HG03097 (cell line): ENCODE results near the gene CD72.
"Not testable (repeated sequence)": the region's sequence is repeated elsewhere in the genome, so short reads cannot be mapped to it uniquely, and the experiment has no call there.

Experiments used
- ATAC-seq: cut with Tn5 transposase; IDR thresholded peaks from one replicate; pipeline ENCODE4 v1.9.1; 2021; ENCODE audit not compliant: unreplicated experiment, low FRiP score

The CD72 gene

GRCh38 chr9:35618854-35619799, 914 bp upstream of the CD72 start:
- peak; percentile 56 for ATAC-seq

DNA sequence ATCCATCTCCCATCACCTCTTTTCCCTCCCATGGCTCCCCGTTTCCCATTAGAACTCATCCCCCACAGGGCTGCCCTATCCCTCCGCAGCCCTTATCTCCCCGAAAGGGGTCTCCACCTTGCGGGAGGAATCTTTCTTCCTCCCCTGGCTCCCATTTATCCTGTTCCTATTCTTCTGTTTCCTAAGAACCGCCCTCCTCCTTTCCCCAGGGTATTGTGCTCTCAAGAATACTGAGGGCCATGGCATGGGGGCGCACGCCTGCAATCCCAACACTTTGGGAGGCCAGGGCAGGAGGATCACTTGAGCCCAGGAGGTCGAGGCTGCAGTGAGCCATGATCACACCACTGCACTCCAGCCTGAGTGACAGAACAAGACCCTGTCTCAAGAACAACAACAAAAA, 665 bp downstream of the CD72 start:
- ATAC-seq: no peak

GRCh38 chr9:35616681-35617459, 1.3 kb downstream of the CD72 start:
- ATAC-seq: no peak

DNA sequence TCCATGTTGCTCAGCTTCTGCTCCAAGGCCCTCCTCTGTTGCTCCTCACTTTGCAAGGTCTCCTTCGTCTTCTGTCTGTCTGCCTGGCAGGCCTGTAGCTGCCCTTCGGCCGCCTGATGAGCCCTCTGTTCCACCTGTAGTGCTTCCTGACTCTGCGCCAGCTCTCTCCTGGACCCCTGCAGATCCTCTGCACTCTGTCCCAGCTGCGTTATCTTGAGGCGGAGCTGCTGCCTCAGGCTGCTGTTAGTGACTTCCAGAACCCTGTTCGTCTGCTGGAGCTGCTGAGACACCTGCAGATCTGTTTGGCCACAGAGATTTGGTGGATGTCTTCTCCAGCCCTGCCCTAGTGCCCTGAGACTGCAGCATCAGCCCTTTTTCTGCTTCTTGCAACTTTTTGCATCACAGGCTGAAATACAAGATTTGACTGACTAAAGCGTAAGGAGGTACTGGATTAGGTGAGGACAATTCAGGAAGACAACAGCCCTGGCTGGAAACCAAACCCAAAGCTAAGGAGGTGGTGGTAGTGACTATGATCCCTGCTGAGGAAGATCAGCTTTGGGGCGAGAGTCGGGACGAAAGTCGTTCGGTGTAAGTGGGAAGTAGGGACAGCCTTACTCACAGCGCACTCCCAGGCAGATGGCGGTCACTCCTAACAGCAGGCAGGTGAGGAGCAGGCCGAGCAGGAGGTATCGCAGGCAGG, 2.1 kb downstream of the CD72 start:
- no peak for ATAC-seq

DNA sequence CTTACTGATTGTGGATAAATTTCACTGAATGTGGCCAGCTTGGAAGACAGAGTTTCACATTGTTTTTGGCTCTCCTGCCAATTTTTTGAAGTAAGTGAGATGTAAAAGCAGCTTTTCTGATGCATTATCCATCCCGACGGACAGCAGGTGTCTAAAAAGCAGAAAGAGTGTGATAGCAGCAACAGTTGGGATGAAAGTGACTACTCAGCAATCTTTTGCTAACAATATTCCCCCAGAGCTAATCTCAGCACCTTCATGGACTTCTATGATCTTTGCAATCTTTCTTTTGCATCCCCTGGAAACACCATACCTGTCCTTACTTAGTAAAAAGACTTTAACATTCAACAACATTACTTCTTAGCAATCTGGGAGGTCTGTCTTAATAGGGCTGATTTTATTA, 5.4 kb downstream of the CD72 start:
- no peak for ATAC-seq

- ATAC-seq: not testable (repeated sequence)
Measured at GRCh38 chr9:35612066-35612465, 6.1 kb downstream of the CD72 start.

GRCh38 chr9:35611230-35611797, 6.9 kb downstream of the CD72 start:
- no peak for ATAC-seq

DNA sequence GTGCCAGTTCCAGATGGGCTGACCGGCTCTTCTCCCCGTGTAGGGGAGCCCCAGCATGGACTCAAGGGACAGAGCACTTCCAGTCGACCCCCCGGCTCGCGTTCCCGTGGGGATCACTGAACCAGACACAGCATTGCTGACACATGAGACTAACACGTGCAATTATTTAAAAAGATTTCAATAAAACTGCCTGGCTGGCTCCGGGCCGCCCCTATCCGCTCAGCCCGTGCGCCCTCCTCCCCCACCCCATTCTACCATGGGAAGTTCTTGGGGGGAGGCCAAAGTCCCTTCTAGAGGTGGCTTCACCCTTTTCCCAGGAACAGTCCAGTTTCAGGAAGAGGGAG, 8.4 kb downstream of the CD72 start:
- ATAC-seq: no peak

- no peak for ATAC-seq
Measured at GRCh38 chr9:35609001-35609819, 9.0 kb downstream of the CD72 start.

DNA sequence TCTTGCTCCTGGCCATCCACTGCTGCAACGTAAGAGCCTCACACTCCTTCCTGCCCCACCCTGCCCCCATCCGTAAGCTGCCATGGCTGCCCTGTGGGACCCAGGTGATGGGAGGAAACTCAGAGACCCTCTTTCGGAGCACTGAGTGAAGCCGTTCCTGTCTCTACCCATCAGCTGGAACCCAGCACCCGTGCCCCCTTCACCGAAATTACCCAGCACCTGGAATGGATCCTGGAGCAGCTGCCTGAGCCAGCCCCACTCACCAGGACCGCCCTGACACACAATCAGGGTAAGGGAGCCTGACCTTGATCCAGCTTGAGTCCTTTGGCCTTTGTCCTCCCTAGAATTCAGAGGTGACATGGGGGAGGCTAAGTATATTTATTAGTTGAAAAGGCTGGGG, 10.0 kb downstream of the CD72 start:
- no peak for ATAC-seq

- no peak for ATAC-seq
Measured at GRCh38 chr9:35606726-35607125, 11.5 kb downstream of the CD72 start.

GRCh38 chr9:35606138-35606504, 12.1 kb downstream of the CD72 start:
- no peak for ATAC-seq

DNA sequence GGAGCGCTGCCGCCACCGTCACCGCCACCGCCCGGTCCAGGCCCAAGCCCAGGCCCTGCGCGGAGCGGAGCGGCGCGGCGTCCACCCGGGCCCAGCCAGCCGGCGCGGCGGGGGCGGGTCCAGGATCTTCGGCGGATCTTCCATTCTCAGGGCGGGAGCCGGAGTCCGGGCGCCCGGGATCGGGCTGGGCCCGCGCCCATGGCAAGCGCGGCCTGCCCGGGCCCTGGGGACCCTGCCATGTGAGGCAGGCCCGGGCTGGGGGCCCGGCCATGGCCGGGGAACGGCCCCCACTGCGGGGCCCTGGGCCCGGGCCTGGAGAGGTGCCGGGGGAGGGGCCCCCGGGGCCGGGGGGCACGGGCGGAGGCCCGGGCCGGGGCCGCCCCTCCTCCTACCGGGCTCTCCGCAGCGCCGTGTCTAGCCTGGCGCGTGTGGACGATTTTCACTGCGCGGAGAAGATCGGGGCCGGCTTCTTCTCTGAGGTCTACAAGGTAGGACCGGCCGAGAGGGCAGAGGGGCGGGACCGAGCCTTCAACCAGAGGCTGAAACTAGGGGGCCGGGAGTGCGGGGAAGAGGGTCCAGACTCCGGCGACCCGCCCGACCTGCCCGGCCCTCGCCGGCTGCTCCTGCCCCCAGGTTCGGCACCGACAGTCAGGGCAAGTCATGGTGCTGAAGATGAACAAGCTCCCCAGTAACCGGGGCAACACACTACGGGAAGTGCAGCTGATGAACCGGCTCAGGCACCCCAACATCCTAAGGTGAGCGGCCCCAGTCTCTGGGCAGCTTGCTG, 12.7 kb downstream of the CD72 start:
- peak; percentile 8 for ATAC-seq

DNA sequence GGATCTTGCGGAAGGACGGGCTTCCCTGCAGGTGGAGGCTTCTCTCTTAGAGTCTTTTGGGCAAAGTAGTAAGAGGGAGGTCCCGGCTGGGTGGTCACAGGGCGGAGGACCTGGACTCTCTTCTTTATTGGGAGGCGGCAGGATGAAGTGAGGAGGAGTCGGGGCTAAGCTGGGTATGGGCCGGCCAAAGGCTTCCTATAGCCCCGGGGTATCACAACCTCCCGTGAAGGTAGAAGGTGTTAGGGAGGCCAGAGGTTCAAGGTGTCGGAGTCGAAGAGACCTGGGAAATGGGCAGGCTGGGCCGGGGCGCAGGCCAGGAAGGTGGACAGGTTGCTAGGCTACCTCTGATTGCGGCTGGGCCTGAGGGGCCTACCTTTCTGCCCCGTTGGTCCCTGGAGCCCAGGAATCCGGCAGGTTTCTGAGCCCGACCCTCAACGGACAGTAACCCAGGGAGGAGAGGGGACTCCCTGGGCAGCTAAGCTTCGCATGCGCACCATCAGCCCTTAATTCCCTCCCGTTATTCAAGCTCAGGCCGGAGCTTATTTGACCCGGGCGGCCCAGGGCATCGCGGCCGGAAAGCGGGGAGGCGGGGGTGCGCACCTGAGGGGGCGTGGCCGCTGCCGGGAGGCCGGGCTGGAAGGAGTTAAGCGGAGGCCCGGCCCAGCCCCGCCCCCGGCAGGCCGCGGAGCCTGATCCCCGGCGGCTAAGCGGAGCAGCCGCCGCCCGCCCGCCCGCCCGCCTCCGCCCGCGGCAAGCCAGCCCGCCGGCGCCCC, 13.4 kb downstream of the CD72 start, which contains the start of gene TESK1:
Gene TESK1 (plus strand): TSS at position 685 of the 773 bp plus-strand sequence. CDS start 358 bp downstream, outside the sequence.
- peak; percentile 30 for ATAC-seq

DNA sequence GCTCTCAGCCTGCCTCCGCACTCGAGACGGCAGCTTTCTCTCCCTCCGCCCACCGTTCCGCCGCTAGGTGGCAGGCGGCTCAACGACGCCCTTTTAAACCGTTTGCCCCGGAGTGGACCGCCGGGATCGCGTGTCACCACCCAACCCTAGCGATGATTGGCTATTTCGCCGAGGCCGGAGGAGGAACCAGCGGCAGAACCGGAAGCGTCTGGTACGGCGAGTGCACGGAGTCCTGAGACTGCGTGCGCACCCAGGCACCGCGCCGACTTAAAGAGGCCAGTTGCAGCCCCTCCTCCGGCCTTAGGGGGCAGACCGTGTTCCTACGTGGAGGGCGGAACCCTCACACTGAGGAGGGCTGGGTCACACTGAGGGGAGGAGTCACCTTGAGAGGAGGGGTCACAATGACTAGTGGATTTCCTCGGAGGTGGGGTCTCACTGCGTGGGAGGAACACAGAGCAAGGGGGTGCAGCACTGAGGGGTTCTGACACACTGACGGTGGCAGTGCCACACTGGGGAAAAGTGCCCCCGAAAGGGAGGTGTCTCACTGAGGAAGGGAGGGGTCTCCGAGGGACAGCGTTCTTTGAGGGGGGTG, 14.1 kb downstream of the CD72 start:
- ATAC-seq: peak; percentile 80

DNA sequence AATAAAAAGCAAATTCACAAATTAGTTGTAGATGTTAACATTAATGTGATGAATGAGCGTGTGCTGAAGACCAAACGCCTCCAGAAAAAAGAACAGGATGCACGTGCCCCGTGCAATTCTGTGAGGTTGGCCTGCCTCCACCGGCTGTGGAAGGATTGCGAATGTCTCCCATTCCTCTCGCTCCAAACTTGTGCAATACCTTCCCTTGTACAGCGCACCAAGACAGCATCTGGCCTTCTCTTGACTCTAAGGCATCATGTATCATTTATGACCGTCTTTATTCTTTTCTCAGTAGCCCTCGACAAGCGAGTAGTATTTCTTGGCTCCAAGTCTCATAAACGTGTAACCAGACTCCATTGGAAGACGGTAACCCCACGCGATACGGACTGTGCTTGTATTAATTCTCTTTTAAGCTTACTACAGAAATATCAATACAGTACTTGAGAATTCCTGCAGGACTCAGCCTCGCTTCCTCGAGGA, 14.7 kb downstream of the CD72 start:
- no peak for ATAC-seq

- no peak for ATAC-seq
Measured at GRCh38 chr9:35599763-35600604, 18.2 kb downstream of the CD72 start.
